Osteoblast (primary cell): ENCODE data around the gene BAZ1A. TPM values are rescaled to one million over a fixed set of nuclear protein-coding genes. Genes with fewer than 3 reads are reported as not detected.

ENCODE experiments used
- DNase-seq: peaks from one replicate; pipeline ENCODE4 v3.0.0; 2011; ENCODE audit warnings: low spot score, mixed read lengths; ENCODE audit not compliant: insufficient read length; ENCODE audit errors: missing footprints
- H2AFZ ChIP-seq: 2 replicates; pipeline ENCODE4 v1.6.0; 2011; ENCODE audit warnings: mild to moderate bottlenecking, low read length
- H3K27ac ChIP-seq: 2 replicates; pipeline ENCODE4 v1.5.1; 2011; ENCODE audit warnings: mild to moderate bottlenecking, low read depth, low read length, moderate library complexity
- H3K27me3 ChIP-seq: 2 replicates; pipeline ENCODE4 v1.6.0; 2012; ENCODE audit warnings: mild to moderate bottlenecking, control low read depth, inconsistent platforms, low read length, moderate library complexity; ENCODE audit not compliant: insufficient read depth
- H3K36me3 ChIP-seq: 2 replicates; pipeline ENCODE4 v1.5.1; 2011; ENCODE audit warnings: mild to moderate bottlenecking, low read length, control low read depth, moderate library complexity; ENCODE audit not compliant: insufficient read depth
- H3K4me1 ChIP-seq: 2 replicates; pipeline ENCODE4 v1.5.1; 2011; ENCODE audit warnings: mild to moderate bottlenecking, low read length, control low read depth, moderate library complexity; ENCODE audit not compliant: insufficient read depth
- H3K4me2 ChIP-seq: 2 replicates; pipeline ENCODE4 v1.6.0; 2011; ENCODE audit warnings: mild to moderate bottlenecking, low read length; ENCODE audit not compliant: insufficient read depth
- H3K4me3 ChIP-seq: fragments of 200-600 bp; sonication (generic); 3 replicates; pipeline ENCODE4 v1.5.1; 2012; ENCODE audit warnings: mild to moderate bottlenecking, low read length, inconsistent platforms; ENCODE audit not compliant: insufficient read depth
- H3K79me2 ChIP-seq: 2 replicates; pipeline ENCODE4 v1.6.0; 2012; ENCODE audit warnings: mild to moderate bottlenecking, low read length, control low read depth, inconsistent platforms; ENCODE audit not compliant: insufficient read depth
- H3K9me3 ChIP-seq: 2 replicates; pipeline ENCODE4 v1.5.1; 2011; ENCODE audit warnings: low read depth, low read length, control low read depth
- H4K20me1 ChIP-seq: 2 replicates; pipeline ENCODE4 v1.6.0; 2012; ENCODE audit warnings: mild to moderate bottlenecking, low read length, control low read depth; ENCODE audit not compliant: insufficient read depth
- total RNA-seq: library from RNA; depleted of rRNA; stranded (reverse); fragments of >200 nt; gene quantifications from 2 replicates; pipeline ENCODE4 v1.2.3, GENCODE V29; 2012
- TF ChIP-seq, protein P1 (sequence below): IDR thresholded peaks from 2 replicates; pipeline ENCODE4 v1.5.1; 2011; ENCODE audit warnings: mild to moderate bottlenecking, low read depth, low read length, moderate library complexity; ENCODE audit errors: extremely low read depth

The BAZ1A gene
- total RNA-seq, 1 donor, result 23.9 TPM

DNA sequence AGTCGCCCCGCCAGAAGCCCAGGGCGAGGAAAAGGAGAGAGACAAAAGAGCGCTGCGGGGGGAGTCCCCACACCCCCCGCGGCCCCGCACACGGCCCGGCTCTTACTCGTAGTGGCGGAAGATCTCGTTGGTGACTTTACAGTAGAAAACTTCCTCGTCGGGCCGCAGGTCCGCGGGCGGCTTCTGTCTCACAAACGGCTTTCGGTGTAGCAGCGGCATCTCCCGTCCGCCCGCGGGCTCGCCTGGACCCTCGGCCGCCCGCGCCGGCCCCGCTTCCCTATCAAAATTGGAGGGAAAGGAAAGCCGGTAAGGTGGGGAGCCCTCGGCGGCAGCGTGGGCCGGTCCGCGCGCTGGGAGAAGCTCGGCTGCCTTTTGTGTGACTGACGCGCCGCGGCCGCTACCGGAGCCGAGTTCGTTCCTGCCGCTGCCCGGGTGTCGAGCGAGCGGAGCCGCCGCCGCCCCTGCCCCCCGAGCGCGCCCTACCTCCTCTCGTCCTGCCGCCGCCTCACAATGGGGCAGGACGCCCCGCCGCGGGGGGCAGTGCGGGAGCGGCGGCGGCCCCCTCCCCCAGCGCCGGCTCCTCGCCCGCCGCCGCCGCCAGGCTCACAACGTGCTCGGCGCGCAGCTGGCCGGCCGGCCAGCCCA is 652 bp downstream of the BAZ1A start:
- Histone ChIP-seq H2AFZ (peak overlapping the region; percentile 91), H3K4me1 (peaks cover 3% of the 10 kb centered on the region), H3K4me2 (peak overlapping the region; percentile 100), H3K27ac (peak overlapping the region; percentile 86), H3K4me3 (peak overlapping the region; percentile 92), H3K9me3 (no peaks in the 10 kb centered on the region), H3K36me3 (no peaks in the 10 kb centered on the region), H4K20me1 (peaks cover 3% of the 10 kb centered on the region), H3K79me2 (peaks cover 48% of the 10 kb centered on the region), H3K27me3 (no peaks in the 10 kb centered on the region)
- DNase-seq, result peak; percentile 84
- TF ChIP-seq, protein P1, sequence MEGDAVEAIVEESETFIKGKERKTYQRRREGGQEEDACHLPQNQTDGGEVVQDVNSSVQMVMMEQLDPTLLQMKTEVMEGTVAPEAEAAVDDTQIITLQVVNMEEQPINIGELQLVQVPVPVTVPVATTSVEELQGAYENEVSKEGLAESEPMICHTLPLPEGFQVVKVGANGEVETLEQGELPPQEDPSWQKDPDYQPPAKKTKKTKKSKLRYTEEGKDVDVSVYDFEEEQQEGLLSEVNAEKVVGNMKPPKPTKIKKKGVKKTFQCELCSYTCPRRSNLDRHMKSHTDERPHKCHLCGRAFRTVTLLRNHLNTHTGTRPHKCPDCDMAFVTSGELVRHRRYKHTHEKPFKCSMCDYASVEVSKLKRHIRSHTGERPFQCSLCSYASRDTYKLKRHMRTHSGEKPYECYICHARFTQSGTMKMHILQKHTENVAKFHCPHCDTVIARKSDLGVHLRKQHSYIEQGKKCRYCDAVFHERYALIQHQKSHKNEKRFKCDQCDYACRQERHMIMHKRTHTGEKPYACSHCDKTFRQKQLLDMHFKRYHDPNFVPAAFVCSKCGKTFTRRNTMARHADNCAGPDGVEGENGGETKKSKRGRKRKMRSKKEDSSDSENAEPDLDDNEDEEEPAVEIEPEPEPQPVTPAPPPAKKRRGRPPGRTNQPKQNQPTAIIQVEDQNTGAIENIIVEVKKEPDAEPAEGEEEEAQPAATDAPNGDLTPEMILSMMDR, result peak; percentile 12

DNA sequence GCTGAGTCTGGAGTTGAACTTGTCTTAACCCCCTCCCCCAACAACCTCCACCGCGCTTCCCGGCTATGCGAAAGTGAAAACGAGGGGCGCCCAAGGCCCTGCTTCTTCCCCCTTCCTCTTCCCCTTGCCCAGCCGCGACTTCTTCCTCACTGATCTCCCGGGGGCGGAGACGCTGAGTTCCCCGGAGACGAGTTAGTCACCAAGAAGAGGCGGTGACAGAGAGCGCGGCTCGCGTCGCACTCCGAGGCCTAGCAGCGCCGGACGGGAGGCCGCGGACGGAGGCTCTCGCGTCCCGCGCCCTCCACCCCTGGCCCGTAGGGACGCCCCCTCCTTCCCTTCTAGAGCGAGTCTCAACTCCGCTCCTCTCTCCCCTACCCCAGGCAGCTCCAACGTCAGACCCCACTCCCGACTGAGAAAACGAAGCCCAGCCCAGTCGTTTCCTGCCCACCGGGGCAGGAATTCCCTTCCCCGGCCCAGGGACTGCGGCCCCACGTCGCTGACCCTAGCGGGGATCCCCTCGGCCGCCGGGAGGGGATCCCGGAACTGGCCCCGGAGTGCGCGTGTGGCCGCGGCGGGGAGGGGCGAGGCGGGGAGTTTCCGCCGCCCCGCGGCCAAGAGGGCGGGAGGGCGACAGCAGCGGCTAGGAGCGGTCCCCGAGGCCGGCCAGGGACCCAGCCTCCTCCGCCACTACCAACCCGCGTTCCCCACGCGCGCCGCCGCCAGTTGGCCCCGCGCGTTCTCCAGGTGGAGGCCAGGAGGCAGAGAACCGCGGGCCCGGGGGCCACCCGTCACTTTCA is 1.4 kb downstream of the BAZ1A start:
- peaks cover 3% of the 10 kb centered on the region for H3K4me1 ChIP-seq
- peaks cover 3% of the 10 kb centered on the region for H4K20me1 ChIP-seq
- TF ChIP-seq, protein P1, result no peak
- no peaks in the 10 kb centered on the region for H3K27me3 ChIP-seq
- H3K36me3 ChIP-seq, result no peaks in the 10 kb centered on the region
- H3K9me3 ChIP-seq, result no peaks in the 10 kb centered on the region
- H3K79me2 ChIP-seq, result peaks cover 52% of the 10 kb centered on the region
- peak; percentile 92 for DNase-seq
- peak overlapping the region; percentile 86 for H3K27ac ChIP-seq
- H2AFZ ChIP-seq, result peak overlapping the region; percentile 91
- H3K4me3 ChIP-seq, result peak overlapping the region; percentile 92
- peak overlapping the region; percentile 100 for H3K4me2 ChIP-seq

DNA sequence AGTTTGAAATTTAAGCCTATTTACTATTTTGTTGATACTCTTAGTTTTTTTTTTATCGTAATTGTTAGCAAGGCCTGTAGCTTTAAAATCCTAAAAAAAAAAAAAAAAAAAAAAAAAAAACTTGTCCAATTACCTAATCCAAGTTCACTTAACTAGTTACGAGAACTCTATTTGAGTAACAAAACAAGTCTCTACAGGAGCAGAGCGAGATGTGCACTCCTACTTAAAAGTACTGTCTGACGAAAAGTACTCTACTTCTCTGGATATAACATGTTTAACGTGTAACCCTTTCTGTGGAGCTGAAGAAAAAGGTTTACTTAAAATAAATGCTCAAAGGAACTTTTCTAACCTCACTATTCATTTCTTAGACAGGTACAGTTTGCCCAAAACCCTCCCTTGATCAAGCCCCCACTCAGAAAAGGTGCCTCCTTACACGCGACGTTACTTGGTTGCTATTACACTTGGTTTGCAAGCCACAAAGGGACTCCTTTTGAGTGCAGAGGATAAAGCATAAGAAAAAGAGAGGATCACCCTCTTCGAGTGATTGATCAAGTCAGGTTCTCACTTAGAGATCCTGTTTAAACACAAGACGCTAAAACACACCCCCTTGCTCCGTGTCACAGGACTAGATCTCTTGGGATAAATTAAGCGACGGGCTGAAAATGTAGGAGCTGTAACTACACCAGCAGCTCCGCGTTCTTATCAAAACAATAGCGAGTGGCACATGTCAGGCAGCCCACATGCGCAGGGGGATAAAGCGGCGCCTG is 2.2 kb downstream of the BAZ1A start:
- peak; percentile 60 for DNase-seq
- peaks cover 3% of the 10 kb centered on the region for H4K20me1 ChIP-seq
- H3K27ac ChIP-seq, result peak overlapping the region; percentile 86
- peak overlapping the region; percentile 91 for H2AFZ ChIP-seq
- H3K4me1 ChIP-seq, result peaks cover 3% of the 10 kb centered on the region
- peak overlapping the region; percentile 100 for H3K4me2 ChIP-seq
- TF ChIP-seq, protein P1, result no peak
- H3K9me3 ChIP-seq, result no peaks in the 10 kb centered on the region
- peaks cover 59% of the 10 kb centered on the region for H3K79me2 ChIP-seq
- H3K36me3 ChIP-seq, result no peaks in the 10 kb centered on the region
- no peaks in the 10 kb centered on the region for H3K27me3 ChIP-seq
- peak overlapping the region; percentile 92 for H3K4me3 ChIP-seq
